Measurements from ENCODE around the gene KIDINS220.

DNA sequence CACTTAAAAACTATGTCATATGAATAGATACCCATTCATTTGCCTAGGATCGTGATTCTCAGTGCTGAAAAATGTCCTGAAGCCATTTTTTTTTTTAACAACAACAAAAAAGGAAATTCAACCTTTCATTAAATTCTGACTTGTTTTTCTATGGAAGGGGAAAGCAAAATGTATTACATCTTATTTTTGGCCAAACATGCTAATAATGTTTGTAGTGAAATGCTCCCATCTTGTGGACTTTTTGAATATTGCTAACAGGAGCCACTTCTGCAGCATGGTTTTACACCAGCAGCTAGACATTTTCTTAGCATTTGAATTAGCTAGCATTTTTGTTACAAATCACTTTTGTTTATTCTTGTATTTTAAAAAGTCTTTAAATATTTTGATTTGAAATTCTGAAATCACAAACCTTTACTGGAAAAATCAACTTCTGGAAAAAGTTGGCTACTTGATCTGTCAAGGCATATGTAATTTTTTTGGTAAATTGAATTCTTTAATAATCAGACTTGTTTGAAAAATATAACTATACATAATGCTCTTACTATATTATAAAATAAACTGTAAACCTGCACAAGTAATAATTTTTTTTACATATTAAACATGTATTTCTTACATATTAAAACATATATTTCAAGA is 75.8 kb downstream of the KIDINS220 start:
- TF ChIP-seq, protein P1, sequence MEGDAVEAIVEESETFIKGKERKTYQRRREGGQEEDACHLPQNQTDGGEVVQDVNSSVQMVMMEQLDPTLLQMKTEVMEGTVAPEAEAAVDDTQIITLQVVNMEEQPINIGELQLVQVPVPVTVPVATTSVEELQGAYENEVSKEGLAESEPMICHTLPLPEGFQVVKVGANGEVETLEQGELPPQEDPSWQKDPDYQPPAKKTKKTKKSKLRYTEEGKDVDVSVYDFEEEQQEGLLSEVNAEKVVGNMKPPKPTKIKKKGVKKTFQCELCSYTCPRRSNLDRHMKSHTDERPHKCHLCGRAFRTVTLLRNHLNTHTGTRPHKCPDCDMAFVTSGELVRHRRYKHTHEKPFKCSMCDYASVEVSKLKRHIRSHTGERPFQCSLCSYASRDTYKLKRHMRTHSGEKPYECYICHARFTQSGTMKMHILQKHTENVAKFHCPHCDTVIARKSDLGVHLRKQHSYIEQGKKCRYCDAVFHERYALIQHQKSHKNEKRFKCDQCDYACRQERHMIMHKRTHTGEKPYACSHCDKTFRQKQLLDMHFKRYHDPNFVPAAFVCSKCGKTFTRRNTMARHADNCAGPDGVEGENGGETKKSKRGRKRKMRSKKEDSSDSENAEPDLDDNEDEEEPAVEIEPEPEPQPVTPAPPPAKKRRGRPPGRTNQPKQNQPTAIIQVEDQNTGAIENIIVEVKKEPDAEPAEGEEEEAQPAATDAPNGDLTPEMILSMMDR (conservative IDR thresholded peaks at IDR 0.05; ENCODE audit: low read depth in 2 of 2), result peak; percentile 47 to 61
- TF ChIP-seq EZH2phosphoT487 (IDR thresholded peaks at IDR 0.05; ENCODE audit: unreplicated experiment) (no peak), POLR2AphosphoS5 (IDR thresholded peaks at IDR 0.05; ENCODE audit: low read depth) (no peak), EZH2 (IDR thresholded peaks at IDR 0.05; ENCODE audit: low read depth, unreplicated experiment) (no peak), CREB1 (CRISPR knock-in tag; IDR thresholded peaks at IDR 0.05; ENCODE audit: low read depth) (no peak), ZNF331 (CRISPR knock-in tag; IDR thresholded peaks at IDR 0.05; ENCODE audit: low read depth) (no peak), JUNB (IDR thresholded peaks at IDR 0.05; ENCODE audit: unreplicated experiment) (no peak), ZNF114 (CRISPR knock-in tag; IDR thresholded peaks at IDR 0.05) (no peak)
- TF ChIP-seq, protein P2, sequence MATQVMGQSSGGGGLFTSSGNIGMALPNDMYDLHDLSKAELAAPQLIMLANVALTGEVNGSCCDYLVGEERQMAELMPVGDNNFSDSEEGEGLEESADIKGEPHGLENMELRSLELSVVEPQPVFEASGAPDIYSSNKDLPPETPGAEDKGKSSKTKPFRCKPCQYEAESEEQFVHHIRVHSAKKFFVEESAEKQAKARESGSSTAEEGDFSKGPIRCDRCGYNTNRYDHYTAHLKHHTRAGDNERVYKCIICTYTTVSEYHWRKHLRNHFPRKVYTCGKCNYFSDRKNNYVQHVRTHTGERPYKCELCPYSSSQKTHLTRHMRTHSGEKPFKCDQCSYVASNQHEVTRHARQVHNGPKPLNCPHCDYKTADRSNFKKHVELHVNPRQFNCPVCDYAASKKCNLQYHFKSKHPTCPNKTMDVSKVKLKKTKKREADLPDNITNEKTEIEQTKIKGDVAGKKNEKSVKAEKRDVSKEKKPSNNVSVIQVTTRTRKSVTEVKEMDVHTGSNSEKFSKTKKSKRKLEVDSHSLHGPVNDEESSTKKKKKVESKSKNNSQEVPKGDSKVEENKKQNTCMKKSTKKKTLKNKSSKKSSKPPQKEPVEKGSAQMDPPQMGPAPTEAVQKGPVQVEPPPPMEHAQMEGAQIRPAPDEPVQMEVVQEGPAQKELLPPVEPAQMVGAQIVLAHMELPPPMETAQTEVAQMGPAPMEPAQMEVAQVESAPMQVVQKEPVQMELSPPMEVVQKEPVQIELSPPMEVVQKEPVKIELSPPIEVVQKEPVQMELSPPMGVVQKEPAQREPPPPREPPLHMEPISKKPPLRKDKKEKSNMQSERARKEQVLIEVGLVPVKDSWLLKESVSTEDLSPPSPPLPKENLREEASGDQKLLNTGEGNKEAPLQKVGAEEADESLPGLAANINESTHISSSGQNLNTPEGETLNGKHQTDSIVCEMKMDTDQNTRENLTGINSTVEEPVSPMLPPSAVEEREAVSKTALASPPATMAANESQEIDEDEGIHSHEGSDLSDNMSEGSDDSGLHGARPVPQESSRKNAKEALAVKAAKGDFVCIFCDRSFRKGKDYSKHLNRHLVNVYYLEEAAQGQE (IDR thresholded peaks at IDR 0.05; ENCODE audit: unreplicated experiment), result no peak
- TF ChIP-seq, protein P3, sequence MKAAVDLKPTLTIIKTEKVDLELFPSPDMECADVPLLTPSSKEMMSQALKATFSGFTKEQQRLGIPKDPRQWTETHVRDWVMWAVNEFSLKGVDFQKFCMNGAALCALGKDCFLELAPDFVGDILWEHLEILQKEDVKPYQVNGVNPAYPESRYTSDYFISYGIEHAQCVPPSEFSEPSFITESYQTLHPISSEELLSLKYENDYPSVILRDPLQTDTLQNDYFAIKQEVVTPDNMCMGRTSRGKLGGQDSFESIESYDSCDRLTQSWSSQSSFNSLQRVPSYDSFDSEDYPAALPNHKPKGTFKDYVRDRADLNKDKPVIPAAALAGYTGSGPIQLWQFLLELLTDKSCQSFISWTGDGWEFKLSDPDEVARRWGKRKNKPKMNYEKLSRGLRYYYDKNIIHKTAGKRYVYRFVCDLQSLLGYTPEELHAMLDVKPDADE (IDR thresholded peaks at IDR 0.05), result no peak
- TF ChIP-seq, protein P4, sequence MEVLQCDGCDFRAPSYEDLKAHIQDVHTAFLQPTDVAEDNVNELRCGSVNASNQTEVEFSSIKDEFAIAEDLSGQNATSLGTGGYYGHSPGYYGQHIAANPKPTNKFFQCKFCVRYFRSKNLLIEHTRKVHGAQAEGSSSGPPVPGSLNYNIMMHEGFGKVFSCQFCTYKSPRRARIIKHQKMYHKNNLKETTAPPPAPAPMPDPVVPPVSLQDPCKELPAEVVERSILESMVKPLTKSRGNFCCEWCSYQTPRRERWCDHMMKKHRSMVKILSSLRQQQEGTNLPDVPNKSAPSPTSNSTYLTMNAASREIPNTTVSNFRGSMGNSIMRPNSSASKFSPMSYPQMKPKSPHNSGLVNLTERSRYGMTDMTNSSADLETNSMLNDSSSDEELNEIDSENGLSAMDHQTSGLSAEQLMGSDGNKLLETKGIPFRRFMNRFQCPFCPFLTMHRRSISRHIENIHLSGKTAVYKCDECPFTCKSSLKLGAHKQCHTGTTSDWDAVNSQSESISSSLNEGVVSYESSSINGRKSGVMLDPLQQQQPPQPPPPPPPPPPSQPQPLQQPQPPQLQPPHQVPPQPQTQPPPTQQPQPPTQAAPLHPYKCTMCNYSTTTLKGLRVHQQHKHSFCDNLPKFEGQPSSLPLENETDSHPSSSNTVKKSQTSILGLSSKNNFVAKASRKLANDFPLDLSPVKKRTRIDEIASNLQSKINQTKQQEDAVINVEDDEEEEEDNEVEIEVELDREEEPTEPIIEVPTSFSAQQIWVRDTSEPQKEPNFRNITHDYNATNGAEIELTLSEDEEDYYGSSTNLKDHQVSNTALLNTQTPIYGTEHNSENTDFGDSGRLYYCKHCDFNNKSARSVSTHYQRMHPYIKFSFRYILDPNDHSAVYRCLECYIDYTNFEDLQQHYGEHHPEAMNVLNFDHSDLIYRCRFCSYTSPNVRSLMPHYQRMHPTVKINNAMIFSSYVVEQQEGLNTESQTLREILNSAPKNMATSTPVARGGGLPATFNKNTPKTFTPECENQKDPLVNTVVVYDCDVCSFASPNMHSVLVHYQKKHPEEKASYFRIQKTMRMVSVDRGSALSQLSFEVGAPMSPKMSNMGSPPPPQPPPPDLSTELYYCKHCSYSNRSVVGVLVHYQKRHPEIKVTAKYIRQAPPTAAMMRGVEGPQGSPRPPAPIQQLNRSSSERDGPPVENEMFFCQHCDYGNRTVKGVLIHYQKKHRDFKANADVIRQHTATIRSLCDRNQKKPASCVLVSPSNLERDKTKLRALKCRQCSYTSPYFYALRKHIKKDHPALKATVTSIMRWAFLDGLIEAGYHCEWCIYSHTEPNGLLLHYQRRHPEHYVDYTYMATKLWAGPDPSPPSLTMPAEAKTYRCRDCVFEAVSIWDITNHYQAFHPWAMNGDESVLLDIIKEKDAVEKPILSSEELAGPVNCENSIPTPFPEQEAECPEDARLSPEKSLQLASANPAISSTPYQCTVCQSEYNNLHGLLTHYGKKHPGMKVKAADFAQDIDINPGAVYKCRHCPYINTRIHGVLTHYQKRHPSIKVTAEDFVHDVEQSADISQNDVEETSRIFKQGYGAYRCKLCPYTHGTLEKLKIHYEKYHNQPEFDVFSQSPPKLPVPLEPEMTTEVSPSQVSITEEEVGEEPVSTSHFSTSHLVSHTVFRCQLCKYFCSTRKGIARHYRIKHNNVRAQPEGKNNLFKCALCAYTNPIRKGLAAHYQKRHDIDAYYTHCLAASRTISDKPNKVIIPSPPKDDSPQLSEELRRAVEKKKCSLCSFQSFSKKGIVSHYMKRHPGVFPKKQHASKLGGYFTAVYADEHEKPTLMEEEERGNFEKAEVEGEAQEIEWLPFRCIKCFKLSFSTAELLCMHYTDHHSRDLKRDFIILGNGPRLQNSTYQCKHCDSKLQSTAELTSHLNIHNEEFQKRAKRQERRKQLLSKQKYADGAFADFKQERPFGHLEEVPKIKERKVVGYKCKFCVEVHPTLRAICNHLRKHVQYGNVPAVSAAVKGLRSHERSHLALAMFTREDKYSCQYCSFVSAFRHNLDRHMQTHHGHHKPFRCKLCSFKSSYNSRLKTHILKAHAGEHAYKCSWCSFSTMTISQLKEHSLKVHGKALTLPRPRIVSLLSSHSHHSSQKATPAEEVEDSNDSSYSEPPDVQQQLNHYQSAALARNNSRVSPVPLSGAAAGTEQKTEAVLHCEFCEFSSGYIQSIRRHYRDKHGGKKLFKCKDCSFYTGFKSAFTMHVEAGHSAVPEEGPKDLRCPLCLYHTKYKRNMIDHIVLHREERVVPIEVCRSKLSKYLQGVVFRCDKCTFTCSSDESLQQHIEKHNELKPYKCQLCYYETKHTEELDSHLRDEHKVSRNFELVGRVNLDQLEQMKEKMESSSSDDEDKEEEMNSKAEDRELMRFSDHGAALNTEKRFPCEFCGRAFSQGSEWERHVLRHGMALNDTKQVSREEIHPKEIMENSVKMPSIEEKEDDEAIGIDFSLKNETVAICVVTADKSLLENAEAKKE (CRISPR knock-in tag; IDR thresholded peaks at IDR 0.05), result no peak

Data from GM23338 (cell line).